HepG2 (cell line): ENCODE results near the gene CCDC87. TPM values are rescaled to one million over a fixed set of nuclear protein-coding genes. Genes with fewer than 3 reads are reported as not detected.
A peak's percentile ranks its signal among the peaks of the same experiment; 100 is the strongest.

ENCODE experiments used
- ARID2 ChIP-seq: sonication (generic); formaldehyde crosslinking; IDR thresholded peaks from 2 replicates; pipeline ENCODE4 v1.8.1; 2022; ENCODE audit warnings: mild to moderate bottlenecking, missing genetic modification reagents, borderline replicate concordance
- CHD4 ChIP-seq: fragments of 200-600 bp; sonication (generic); IDR thresholded peaks from 2 replicates; pipeline ENCODE4 v1.7.0; 2017; ENCODE audit warnings: mild to moderate bottlenecking, low read length, borderline replicate concordance
- ISX ChIP-seq: sonication (generic); formaldehyde crosslinking; conservative IDR thresholded peaks from 2 replicates; pipeline ENCODE4 v1.5.0; 2020; ENCODE audit warnings: missing genetic modification reagents
- KDM3A ChIP-seq: IDR thresholded peaks from 2 replicates; pipeline ENCODE4 v1.6.1; 2018; ENCODE audit warnings: low read depth, missing compliant biosample characterization
- KDM4B ChIP-seq: sonication (generic); formaldehyde crosslinking; IDR thresholded peaks from 2 replicates; pipeline ENCODE4 v1.4.0; 2020; ENCODE audit warnings: missing genetic modification reagents
- LCORL ChIP-seq, 2 experiments: fragments of 450-650 bp in 1 of 2; sonication (generic) in 1 of 2; formaldehyde crosslinking in 1 of 2; IDR thresholded peaks; 2 replicates each; pipeline versions ENCODE4 v1.5.0 to v1.6.1; 2017 to 2020; ENCODE audit warnings: antibody characterized with exemption in 1 of 2, missing genetic modification reagents in 1 of 2
- MED13 ChIP-seq: sonication (generic); formaldehyde crosslinking; IDR thresholded peaks from 2 replicates; pipeline ENCODE4 v1.5.0; 2020; ENCODE audit warnings: missing genetic modification reagents
- NFRKB ChIP-seq: fragments of 450-650 bp; IDR thresholded peaks from 2 replicates; pipeline ENCODE4 v1.6.1; 2017
- RNF2 ChIP-seq: fragments of 450-650 bp; conservative IDR thresholded peaks from 2 replicates; pipeline ENCODE4 v1.6.1; 2016; ENCODE audit warnings: low read depth
- SALL1 ChIP-seq: sonication (generic); formaldehyde crosslinking; IDR thresholded peaks from 2 replicates; pipeline ENCODE4 v1.8.0; 2022; ENCODE audit warnings: mild to moderate bottlenecking, missing genetic modification reagents
- SCMH1 ChIP-seq: sonication (generic); formaldehyde crosslinking; IDR thresholded peaks from 2 replicates; pipeline ENCODE4 v1.9.0; 2021; ENCODE audit warnings: missing genetic modification reagents, mild to moderate bottlenecking, borderline replicate concordance
- SKI ChIP-seq: fragments of 450-650 bp; IDR thresholded peaks from one replicate; pipeline ENCODE4 v1.6.1; 2018; ENCODE audit warnings: mild to moderate bottlenecking; ENCODE audit not compliant: partially characterized antibody
- U2AF2 ChIP-seq: fragments of 200-400 bp; formaldehyde crosslinking; IDR thresholded peaks from 2 replicates; pipeline ENCODE4 v1.6.1; 2017; ENCODE audit warnings: low read depth, mild to moderate bottlenecking, low read length
- ZBTB33 ChIP-seq: sonication (generic); formaldehyde crosslinking; IDR thresholded peaks from 2 replicates; pipeline ENCODE4 v1.4.0; 2020; ENCODE audit warnings: missing genetic modification reagents
- ZBTB43 ChIP-seq: sonication (generic); formaldehyde crosslinking; conservative IDR thresholded peaks from 2 replicates; pipeline ENCODE4 v1.4.0; 2020; ENCODE audit warnings: missing genetic modification reagents
- ZBTB7A ChIP-seq: sonication (generic); formaldehyde crosslinking; IDR thresholded peaks from 2 replicates; pipeline ENCODE4 v1.8.0; 2022; ENCODE audit warnings: mild to moderate bottlenecking, missing genetic modification reagents
- ZFY ChIP-seq: sonication (generic); formaldehyde crosslinking; IDR thresholded peaks from 2 replicates; pipeline ENCODE4 v1.4.0; 2020; ENCODE audit warnings: missing genetic modification reagents
- ZIK1 ChIP-seq: sonication (generic); formaldehyde crosslinking; IDR thresholded peaks from 2 replicates; pipeline ENCODE4 v1.5.0; 2020; ENCODE audit warnings: mild to moderate bottlenecking, low read depth, missing genetic modification reagents, borderline replicate concordance
- ZNF136 ChIP-seq: sonication (generic); formaldehyde crosslinking; IDR thresholded peaks from 2 replicates; pipeline ENCODE4 v1.8.1; 2022; ENCODE audit warnings: low read depth, mild to moderate bottlenecking, moderate library complexity, missing genetic modification reagents
- ZNF230 ChIP-seq: sonication (generic); formaldehyde crosslinking; IDR thresholded peaks from 2 replicates; pipeline ENCODE4 v1.4.0; 2020; ENCODE audit warnings: mild to moderate bottlenecking, missing genetic modification reagents
- ZNF530 ChIP-seq: sonication (generic); formaldehyde crosslinking; IDR thresholded peaks from 2 replicates; pipeline ENCODE4 v1.5.0; 2020; ENCODE audit warnings: low read depth, mild to moderate bottlenecking, missing genetic modification reagents
- ZNF674 ChIP-seq: sonication (generic); formaldehyde crosslinking; IDR thresholded peaks from 2 replicates; pipeline ENCODE4 v1.5.0; 2020; ENCODE audit warnings: low read depth, mild to moderate bottlenecking, missing genetic modification reagents
- ZNF878 ChIP-seq: sonication (generic); formaldehyde crosslinking; IDR thresholded peaks from 2 replicates; pipeline ENCODE4 v1.8.1; 2023; ENCODE audit warnings: mild to moderate bottlenecking, missing genetic modification reagents, moderate library complexity
- polyA plus RNA-seq, 8 experiments: library from polyadenylated mRNA; depleted of rRNA in 3 of 8; stranded (reverse) in 7 of 8; unstranded in 1 of 8; fragments of >200 nt; fragmentation: Illumina TruSeq in 4 of 8; extraction: Trizol in 4 of 8; gene quantifications; 2 replicates each; pipeline versions ENCODE4 v1.2.1 to v1.2.3, GENCODE V29; 2011 to 2016; ENCODE audit warnings: low read depth in 4 of 8, missing spikeins in 1 of 8, mixed read lengths in 1 of 8; ENCODE audit not compliant: insufficient read depth in 1 of 8
- total RNA-seq, 5 experiments: library from RNA; depleted of rRNA; stranded (reverse); fragments of >200 nt; fragmentation: Illumina TruSeq; extraction: Trizol; gene quantifications; 2 replicates each; pipeline ENCODE4 v1.2.3, GENCODE V29; 2016; ENCODE audit warnings: low read depth in 1 of 5
- TF ChIP-seq, protein P1 (sequence below): sonication (generic); formaldehyde crosslinking; IDR thresholded peaks from 2 replicates; pipeline ENCODE4 v1.4.0; 2020; ENCODE audit warnings: missing genetic modification reagents
- TF ChIP-seq, protein P2 (sequence below): sonication (generic); formaldehyde crosslinking; IDR thresholded peaks from 2 replicates; pipeline ENCODE4 v1.8.0; 2022; ENCODE audit warnings: mild to moderate bottlenecking, missing genetic modification reagents

CCDC87 gene
- total and polyA plus RNA-seq, 2 of the 13 experiments (the other 11 are each of a cell fraction or from before 2014, with no cell fraction given) = 0.05 to 0.42 TPM

DNA sequence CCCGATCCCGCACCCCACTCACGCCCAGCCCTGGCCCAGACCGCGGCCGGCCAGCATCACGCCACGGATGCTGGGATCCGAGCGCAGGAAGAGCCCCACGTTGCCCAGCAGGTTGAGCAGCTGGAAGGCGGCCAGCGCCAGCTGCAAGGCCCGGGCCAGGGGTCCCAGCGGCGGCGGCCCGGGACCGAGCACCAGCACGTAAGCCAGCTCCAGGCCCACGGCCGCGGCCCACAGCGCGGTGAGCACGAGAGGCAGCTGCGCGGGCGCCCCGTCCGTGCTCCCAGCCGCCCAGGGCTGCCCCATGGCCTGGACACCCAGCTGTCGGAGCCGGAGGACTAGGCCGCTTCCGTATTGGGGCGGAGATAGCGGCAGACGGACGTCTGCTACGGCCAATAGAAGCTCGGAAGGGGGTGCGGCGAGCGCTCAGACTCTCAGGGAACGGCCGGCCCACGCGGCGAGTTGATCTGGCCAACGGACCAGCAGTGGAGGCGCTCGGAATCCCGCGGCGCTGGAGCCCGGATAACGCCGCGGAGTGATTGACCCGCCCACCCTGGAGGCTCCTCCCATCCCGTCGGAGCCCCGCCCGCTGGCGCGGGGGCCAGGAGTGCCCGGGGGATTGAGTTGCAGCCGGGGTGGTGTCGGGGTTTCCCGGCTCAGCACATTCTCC, 47.0 kb downstream of the CCDC87 start, which contains the start of gene ZDHHC24 (continued):
- TF ChIP-seq ZBTB33 (CRISPR knock-in tag) (no peak), ZNF878 (no peak), ZNF230 (CRISPR knock-in tag) (no peak), KDM3A (CRISPR knock-in tag) (no peak), ISX (no peak), ZNF530 (CRISPR knock-in tag) (no peak), KDM4B (CRISPR knock-in tag) (0 out of 2 replicates have a peak, but pooled peaks have one; percentile 25), ARID2 (CRISPR knock-in tag) (no peak), ZIK1 (CRISPR knock-in tag) (0 out of 2 replicates have a peak, but pooled peaks have one; percentile 35), SALL1 (CRISPR knock-in tag) (peak; percentile 65), RNF2 (peak; percentile 65), ZBTB7A (CRISPR knock-in tag) (no peak), CHD4 (no peak), U2AF2 (no peak), SCMH1 (CRISPR knock-in tag) (no peak), ZNF136 (CRISPR knock-in tag) (no peak), ZFY (CRISPR knock-in tag) (peak; percentile 98), SKI (no peak), LCORL (IDR thresholded peaks at IDR 0.05) (no peak), LCORL (CRISPR knock-in tag; IDR thresholded peaks at IDR 0.05) (peak; percentile 11; the same call in 1 of the 2 replicates), ZBTB43 (CRISPR knock-in tag) (no peak), NFRKB (no peak), MED13 (CRISPR knock-in tag) (peak; percentile 55; the same call in 1 of the 2 replicates), ZNF674 (CRISPR knock-in tag) (no peak)
- TF ChIP-seq, protein P1, sequence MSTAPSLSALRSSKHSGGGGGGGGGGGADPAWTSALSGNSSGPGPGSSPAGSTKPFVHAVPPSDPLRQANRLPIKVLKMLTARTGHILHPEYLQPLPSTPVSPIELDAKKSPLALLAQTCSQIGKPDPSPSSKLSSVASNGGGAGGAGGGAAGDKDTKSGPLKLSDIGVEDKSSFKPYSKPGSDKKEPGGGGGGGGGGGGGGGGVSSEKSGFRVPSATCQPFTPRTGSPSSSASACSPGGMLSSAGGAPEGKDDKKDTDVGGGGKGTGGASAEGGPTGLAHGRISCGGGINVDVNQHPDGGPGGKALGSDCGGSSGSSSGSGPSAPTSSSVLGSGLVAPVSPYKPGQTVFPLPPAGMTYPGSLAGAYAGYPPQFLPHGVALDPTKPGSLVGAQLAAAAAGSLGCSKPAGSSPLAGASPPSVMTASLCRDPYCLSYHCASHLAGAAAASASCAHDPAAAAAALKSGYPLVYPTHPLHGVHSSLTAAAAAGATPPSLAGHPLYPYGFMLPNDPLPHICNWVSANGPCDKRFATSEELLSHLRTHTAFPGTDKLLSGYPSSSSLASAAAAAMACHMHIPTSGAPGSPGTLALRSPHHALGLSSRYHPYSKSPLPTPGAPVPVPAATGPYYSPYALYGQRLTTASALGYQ = peak; percentile 33; the same call in 1 of the 2 replicates
- TF ChIP-seq, protein P2, sequence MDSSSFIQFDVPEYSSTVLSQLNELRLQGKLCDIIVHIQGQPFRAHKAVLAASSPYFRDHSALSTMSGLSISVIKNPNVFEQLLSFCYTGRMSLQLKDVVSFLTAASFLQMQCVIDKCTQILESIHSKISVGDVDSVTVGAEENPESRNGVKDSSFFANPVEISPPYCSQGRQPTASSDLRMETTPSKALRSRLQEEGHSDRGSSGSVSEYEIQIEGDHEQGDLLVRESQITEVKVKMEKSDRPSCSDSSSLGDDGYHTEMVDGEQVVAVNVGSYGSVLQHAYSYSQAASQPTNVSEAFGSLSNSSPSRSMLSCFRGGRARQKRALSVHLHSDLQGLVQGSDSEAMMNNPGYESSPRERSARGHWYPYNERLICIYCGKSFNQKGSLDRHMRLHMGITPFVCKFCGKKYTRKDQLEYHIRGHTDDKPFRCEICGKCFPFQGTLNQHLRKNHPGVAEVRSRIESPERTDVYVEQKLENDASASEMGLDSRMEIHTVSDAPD = no peak
